GM12874 (cell line): ENCODE data around the gene LRBA.

Source experiments
- TF ChIP-seq, protein P1 (sequence below): IDR thresholded peaks from 2 replicates; pipeline ENCODE4 v1.5.1; 2011; ENCODE audit warnings: low read depth, mild to moderate bottlenecking, control low read depth, low read length, moderate library complexity; ENCODE audit not compliant: insufficient read depth

The LRBA gene

DNA sequence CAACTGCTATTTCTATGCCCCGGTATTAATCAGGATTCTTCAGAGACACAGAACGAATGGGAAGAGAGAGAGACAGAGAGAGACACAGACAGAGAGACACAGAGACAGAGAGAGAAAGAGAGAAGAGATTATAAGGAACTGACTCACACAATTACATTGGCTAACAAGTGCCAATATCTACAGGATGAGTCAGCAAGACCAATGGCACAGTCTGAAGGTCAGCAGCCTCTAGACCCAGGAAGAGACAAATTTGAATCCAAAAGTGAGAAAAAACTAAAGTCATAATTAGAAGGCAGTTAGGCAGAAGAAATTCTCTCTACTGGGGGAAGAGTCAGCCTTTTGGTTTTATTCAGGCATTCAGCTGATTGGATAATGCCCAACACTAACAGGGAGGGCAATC lies 245.8 kb downstream of the LRBA start:
- TF ChIP-seq, protein P1, sequence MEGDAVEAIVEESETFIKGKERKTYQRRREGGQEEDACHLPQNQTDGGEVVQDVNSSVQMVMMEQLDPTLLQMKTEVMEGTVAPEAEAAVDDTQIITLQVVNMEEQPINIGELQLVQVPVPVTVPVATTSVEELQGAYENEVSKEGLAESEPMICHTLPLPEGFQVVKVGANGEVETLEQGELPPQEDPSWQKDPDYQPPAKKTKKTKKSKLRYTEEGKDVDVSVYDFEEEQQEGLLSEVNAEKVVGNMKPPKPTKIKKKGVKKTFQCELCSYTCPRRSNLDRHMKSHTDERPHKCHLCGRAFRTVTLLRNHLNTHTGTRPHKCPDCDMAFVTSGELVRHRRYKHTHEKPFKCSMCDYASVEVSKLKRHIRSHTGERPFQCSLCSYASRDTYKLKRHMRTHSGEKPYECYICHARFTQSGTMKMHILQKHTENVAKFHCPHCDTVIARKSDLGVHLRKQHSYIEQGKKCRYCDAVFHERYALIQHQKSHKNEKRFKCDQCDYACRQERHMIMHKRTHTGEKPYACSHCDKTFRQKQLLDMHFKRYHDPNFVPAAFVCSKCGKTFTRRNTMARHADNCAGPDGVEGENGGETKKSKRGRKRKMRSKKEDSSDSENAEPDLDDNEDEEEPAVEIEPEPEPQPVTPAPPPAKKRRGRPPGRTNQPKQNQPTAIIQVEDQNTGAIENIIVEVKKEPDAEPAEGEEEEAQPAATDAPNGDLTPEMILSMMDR, result no peak

DNA sequence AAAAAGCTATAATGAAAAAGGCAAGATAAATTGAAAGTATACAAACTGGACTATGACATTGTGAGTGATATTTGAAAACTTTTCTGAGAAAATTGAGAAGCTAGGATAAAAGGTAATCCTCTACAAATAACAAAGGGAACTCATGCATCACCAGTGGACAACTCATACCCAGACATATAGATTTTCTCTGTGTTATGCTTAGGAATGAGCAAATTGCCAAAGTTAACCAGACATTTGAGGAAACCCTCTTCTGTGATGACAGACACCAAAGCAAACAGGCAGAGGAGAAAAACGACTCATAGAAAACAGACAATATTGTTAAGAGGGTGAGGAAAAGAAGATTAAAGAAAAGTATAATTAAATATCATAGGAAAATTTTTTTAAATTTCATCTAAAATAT lies 246.6 kb downstream of the LRBA start:
- TF ChIP-seq, protein P1, result no peak

DNA sequence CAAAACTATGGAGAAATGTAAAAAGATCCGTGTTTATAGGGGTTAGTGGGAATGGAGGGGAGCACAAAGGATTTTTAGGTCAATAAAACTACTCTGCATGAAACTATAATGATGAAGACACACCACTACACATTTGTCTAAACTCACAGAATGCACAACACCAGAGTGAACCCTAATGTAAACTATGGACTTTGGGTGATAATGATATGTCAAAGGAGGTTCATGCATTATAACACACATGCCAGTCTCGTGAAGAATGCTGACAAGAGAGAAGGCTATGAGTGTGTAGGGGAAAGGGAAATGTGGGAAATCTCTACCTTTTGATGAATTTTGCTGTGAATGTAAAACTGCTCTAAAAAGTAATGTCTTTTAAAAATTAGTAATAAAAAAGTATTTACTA lies 249.9 kb downstream of the LRBA start:
- TF ChIP-seq, protein P1, result no peak

DNA sequence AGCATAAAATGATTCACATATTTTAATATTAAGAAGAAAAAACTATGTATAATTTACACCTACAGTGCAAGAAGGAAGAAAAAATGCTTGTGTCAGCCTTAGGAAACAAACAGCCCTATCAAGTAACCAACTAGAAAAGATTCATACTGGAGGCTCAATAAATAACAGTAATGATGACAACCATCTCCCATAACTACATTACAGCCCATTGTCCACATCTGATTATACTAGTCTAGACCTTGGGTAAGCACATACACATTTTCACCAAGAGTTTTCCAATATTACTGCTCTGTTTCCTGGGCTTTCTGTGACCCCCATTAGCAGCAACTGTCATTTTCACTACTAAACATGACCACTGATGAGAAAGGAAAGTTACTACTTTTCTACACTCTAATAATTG lies 263.4 kb downstream of the LRBA start:
- TF ChIP-seq, protein P1, result no peak

DNA sequence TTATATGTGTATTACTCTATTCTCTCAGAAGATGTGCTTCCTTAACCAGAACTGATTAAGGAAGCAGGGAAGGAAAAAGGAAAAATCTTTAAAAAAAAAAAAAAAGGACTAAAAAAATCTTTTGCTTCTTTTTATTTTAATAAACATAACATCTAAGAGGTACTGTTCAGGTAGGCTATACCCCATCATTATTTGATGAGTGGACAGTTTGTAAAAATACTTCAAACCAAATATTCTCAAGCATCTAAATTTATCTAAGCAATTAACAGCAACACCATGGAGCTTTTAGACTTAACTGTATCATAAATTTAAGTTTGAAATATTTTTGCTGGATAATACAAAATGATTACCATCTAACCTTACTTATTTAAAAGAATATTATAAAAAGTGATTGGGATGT lies 264.3 kb downstream of the LRBA start:
- TF ChIP-seq, protein P1, result no peak

DNA sequence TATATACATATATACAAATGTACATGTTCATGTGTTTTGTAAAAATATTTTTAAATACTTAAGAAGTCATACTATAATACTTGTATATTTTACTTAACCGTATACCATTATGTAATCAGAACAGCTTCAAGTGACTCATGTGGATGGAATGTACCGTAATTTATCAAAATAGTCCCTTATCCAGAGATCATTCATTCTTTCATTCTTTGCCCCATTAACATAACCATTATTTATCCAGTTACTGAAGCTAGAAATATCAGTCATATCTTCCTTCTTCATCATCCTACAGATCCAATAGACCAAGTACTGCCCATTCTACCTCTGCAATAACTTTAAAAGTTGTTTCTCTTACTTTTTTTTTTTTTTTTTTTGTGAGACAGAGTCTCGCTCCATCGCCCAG lies 268.9 kb downstream of the LRBA start:
- TF ChIP-seq, protein P1, result no peak

DNA sequence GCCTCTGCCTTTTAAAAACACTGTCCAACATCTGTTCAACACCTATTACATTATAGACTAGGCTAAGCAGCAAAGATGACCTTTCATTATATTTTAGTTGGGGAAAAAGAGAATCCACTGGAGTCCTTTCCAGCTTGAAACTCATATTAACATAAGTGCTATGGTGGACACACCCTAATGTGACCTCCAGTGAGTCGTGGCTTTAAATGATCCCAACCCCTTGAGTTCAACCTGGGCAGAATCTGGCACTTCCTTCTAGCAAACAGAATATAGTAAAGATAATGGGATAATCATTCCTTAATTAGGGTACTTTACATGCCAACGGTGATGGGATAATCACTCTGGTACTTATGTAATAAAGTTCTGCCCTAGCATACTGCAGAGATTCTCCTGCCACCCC lies 270.5 kb downstream of the LRBA start:
- TF ChIP-seq, protein P1, result no peak
